Gastroesophageal sphincter (tissue), 4 donors: Measurements from ENCODE around the gene RHBDD3. TPM values are rescaled to one million over a fixed set of nuclear protein-coding genes. Genes with fewer than 3 reads are reported as not detected.

Experiments used
- ATAC-seq: fragments of 150-250 bp; one replicate; pipeline ENCODE4 v1.9.1; 2016; ENCODE audit warnings: mild to moderate bottlenecking, moderate library complexity
- H3K27ac ChIP-seq, 4 donors: fragments of 200-600 bp; sonication (generic) in 3 of 4; 1 replicate in 3 of 4; 2 replicates in 1 of 4; pipeline ENCODE4 v1.5.1; 2016 to 2019
- H3K27me3 ChIP-seq: fragments of 200-600 bp; sonication (generic); one replicate; pipeline ENCODE4 v1.5.1; 2019
- H3K36me3 ChIP-seq, 2 donors: fragments of 200-600 bp; sonication (generic); one replicate each; pipeline ENCODE4 v1.5.1; 2019; ENCODE audit warnings: control low read depth in 1 of 2
- H3K4me1 ChIP-seq, 3 donors: fragments of 200-600 bp; sonication (generic); 1 replicate in 2 of 3; 2 replicates in 1 of 3; pipeline ENCODE4 v1.5.1; 2016 to 2019; ENCODE audit warnings: control low read depth in 2 of 3
- H3K4me3 ChIP-seq, 2 donors: fragments of 200-600 bp; sonication (generic); one replicate each; pipeline ENCODE4 v1.5.1; 2019; ENCODE audit warnings: mild to moderate bottlenecking in 1 of 2, moderate library complexity in 1 of 2
- H3K9me3 ChIP-seq, 3 donors: fragments of 200-600 bp; sonication (generic); one replicate each; pipeline ENCODE4 v1.5.1; 2017 to 2019; ENCODE audit warnings: control low read depth in 2 of 3
- EP300 ChIP-seq: sonication (generic); formaldehyde crosslinking; IDR thresholded peaks from one replicate; pipeline ENCODE4 v1.6.1; 2017; ENCODE audit warnings: antibody characterized with exemption, mild to moderate bottlenecking
- POLR2A ChIP-seq, 2 donors: fragments of 450-650 bp; IDR thresholded peaks; one replicate each; pipeline ENCODE4 v1.6.1; 2017; ENCODE audit warnings: antibody characterized with exemption in 2 of 2, mild to moderate bottlenecking in 2 of 2, moderate library complexity in 1 of 2
- POLR2AphosphoS5 ChIP-seq: sonication (generic); formaldehyde crosslinking; IDR thresholded peaks from one replicate; pipeline ENCODE4 v1.6.1; 2017; ENCODE audit warnings: antibody characterized with exemption
- WGBS, 2 donors: methylation state at CpG; one replicate each; pipeline ENCODE4 v1.1.5; 2018; ENCODE audit warnings: low coverage in 1 of 2; 5-methylcytosine and 5-hydroxymethylcytosine counted together
- total RNA-seq, 4 donors: library from RNA; depleted of rRNA; stranded (reverse); fragments of >200 nt; gene quantifications; one replicate each; pipeline ENCODE4 v1.1.0, GENCODE V29; 2016
- TF ChIP-seq, protein P1 (sequence below), 4 experiments: fragments of 200-600 bp in 2 of 4; fragments of 450-650 bp in 2 of 4; sonication (generic) in 1 of 4; IDR thresholded peaks; one replicate each; pipeline ENCODE4 v1.5.1; 2017 to 2019; ENCODE audit warnings: antibody characterized with exemption in 4 of 4, mild to moderate bottlenecking in 2 of 4, moderate library complexity in 2 of 4

Gene RHBDD3
- total RNA-seq, 4 donors from 2014 or later = 7.2 to 27.7 (median 19.6) TPM

DNA sequence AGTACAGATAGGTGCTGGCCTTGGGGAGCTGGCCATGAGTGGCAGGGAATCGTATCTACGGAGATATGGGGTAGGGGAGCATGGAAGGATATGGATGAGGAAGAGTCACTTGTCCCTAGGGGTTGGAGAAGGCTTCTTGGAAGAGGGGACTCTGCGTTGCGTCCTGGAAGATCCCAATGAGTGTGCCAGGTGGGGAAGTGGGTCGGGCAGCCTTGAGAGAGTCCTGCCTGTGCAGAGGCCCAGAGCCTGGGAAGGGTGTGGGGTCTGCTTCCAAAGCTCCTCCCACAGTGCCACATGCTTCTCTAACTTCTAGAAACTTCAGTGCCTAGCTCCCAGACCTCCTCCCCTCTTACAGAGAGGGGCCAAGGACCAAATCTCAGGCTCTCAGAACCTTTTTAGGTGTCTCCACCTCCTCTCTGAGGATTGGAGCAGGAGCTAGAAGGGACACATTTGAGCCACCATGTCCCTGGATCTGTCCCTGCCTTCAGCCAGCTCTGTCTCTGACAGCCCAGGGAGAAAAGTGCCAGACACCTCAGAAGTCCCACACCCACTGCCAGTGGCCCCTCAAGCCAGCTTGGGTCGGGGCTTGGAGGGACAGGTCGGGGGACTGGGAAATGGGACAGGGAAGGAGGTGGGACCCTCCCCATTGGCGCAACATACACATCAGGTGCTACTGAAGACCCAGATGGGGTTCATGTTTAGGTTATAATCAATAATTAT, 11.0 kb downstream of the RHBDD3 start:
- Histone ChIP-seq H3K4me3 (no peak overlapping the region), H3K4me1 (no peaks in the 10 kb centered on the region), H3K27me3 (no peaks in the 10 kb centered on the region), H3K36me3 (peaks cover 0 to 28% of the 10 kb centered on the region in 2 donors), H3K27ac (no peak overlapping the region), H3K9me3 (no peaks in the 10 kb centered on the region)
- WGBS, 2 donors = 86 to 100% methylated on average over 1 to 7 of the region's 8 CpGs
- no peak for TF ChIP-seq POLR2A (IDR thresholded peaks at IDR 0.05)
- TF ChIP-seq, protein P1, sequence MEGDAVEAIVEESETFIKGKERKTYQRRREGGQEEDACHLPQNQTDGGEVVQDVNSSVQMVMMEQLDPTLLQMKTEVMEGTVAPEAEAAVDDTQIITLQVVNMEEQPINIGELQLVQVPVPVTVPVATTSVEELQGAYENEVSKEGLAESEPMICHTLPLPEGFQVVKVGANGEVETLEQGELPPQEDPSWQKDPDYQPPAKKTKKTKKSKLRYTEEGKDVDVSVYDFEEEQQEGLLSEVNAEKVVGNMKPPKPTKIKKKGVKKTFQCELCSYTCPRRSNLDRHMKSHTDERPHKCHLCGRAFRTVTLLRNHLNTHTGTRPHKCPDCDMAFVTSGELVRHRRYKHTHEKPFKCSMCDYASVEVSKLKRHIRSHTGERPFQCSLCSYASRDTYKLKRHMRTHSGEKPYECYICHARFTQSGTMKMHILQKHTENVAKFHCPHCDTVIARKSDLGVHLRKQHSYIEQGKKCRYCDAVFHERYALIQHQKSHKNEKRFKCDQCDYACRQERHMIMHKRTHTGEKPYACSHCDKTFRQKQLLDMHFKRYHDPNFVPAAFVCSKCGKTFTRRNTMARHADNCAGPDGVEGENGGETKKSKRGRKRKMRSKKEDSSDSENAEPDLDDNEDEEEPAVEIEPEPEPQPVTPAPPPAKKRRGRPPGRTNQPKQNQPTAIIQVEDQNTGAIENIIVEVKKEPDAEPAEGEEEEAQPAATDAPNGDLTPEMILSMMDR (IDR thresholded peaks at IDR 0.05) = no peak
- ATAC-seq = no peak

DNA sequence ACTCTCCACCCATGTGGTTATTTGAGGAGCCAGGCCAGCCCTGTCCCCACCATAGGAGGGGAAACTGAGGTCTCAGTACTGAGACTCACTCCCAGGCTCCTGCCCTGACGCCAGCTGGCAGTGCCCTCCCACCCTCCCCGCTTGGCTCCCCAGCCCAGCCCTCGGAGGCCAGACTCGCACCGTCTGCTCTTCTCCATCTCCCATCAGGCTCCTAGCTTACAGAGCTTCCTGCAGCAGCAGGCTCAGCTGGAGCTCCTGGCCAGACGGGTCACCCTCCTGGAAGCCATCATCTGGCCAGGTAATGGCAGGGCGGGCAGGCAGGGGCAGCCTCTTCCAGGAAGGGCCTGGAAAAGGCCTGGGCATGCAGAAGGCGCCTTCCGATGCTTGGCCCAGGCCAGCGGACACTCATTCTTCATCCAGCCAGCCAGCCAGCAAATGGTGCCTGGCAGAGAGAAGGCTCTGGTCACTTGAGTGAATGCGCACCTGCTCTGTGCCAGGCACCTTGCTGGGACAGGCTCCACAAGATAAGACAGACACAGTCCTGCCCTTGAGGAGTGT, 12.6 kb downstream of the RHBDD3 start:
- no CpG with 5 or more reads among the region's 11 CpGs for WGBS, 2 donors
- peaks cover 0 to 18% of the 10 kb centered on the region in 2 donors for H3K36me3 ChIP-seq
- no peak for TF ChIP-seq POLR2AphosphoS5
- no peak for TF ChIP-seq EP300
- no peak for TF ChIP-seq POLR2A (IDR thresholded peaks at IDR 0.05)
- H3K27ac ChIP-seq = no peak overlapping the region
- H3K4me3 ChIP-seq = no peak overlapping the region
- no peaks in the 10 kb centered on the region for H3K9me3 ChIP-seq
- no peaks in the 10 kb centered on the region for H3K4me1 ChIP-seq
- H3K27me3 ChIP-seq = no peaks in the 10 kb centered on the region
- no peak for ATAC-seq

DNA sequence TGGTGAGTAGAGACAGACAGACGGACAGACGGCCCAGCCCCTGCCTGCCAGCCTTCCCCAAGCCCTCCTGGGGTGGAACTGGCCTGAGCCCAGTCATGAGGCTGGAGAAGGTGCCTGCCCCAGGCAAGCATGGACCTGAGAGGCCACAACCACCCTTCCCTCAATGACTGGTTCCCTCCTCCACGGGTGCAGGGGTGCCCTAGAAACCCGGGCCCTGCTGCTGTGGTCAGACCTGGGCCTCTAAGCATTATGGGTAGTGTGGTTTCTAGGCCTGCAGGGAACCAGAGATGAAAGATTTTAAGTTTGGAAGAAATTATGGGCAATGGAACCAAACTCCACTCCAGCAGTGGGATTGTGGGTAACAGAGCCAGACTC, 13.5 kb downstream of the RHBDD3 start:
- 20% methylated on average over 3 of the region's 4 CpGs; no CpG with 5 or more reads in 1 of the 2 donors for WGBS, 2 donors
- Histone ChIP-seq H3K9me3 (no peaks in the 10 kb centered on the region), H3K4me3 (no peak overlapping the region), H3K36me3 (peaks cover 0 to 9% of the 10 kb centered on the region in 2 donors), H3K4me1 (no peaks in the 10 kb centered on the region), H3K27me3 (no peaks in the 10 kb centered on the region), H3K27ac (no peak overlapping the region)
- ATAC-seq = no peak
- TF ChIP-seq, protein P1 (IDR thresholded peaks at IDR 0.05) = no peak
- TF ChIP-seq POLR2A (IDR thresholded peaks at IDR 0.05) (no peak), EP300 (no peak), POLR2AphosphoS5 (no peak)

DNA sequence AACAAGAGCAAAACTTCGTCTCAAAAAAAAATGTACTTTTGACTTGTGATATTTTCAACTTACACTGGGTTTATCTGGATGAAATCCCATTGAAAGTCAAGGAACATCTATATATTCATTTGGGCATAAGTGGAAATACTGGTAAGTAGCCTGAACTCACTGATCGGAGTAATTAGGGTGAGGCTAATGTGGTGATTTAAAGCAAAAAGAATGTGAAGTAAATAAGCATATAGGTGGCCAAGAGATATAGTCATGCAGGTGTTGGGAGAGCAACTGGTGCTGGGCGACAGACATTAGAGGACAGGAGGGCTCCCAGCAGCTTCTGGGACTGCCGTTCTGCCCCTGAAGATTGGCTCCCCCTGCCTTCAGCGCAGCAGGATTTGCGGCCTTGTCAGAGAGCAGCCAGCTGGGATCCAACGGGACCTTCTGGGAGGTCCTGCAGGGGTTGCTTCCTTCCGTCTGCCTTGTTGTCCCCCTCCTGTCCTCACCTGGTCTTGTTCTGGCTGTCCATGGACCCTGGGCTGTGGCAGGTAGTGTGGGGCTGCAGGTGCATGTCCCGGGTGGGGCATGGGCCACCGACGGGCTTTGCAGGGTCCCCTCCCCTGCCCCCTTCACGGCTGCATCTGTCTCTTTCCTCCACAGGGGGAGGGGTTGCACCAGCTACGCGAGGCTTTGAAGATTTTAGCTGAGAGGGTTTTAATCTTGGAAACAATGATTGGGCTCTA, 14.1 kb downstream of the RHBDD3 start:
- Histone ChIP-seq H3K27ac (no peak overlapping the region), H3K4me1 (no peaks in the 10 kb centered on the region), H3K27me3 (no peaks in the 10 kb centered on the region), H3K36me3 (peaks cover 0 to 3% of the 10 kb centered on the region in 2 donors), H3K9me3 (no peaks in the 10 kb centered on the region), H3K4me3 (no peak overlapping the region)
- 68 to 73% methylated on average over 7 to 9 of the region's 14 CpGs for WGBS, 2 donors
- no peak for ATAC-seq
- TF ChIP-seq EP300 = no peak
- no peak for TF ChIP-seq POLR2AphosphoS5

DNA sequence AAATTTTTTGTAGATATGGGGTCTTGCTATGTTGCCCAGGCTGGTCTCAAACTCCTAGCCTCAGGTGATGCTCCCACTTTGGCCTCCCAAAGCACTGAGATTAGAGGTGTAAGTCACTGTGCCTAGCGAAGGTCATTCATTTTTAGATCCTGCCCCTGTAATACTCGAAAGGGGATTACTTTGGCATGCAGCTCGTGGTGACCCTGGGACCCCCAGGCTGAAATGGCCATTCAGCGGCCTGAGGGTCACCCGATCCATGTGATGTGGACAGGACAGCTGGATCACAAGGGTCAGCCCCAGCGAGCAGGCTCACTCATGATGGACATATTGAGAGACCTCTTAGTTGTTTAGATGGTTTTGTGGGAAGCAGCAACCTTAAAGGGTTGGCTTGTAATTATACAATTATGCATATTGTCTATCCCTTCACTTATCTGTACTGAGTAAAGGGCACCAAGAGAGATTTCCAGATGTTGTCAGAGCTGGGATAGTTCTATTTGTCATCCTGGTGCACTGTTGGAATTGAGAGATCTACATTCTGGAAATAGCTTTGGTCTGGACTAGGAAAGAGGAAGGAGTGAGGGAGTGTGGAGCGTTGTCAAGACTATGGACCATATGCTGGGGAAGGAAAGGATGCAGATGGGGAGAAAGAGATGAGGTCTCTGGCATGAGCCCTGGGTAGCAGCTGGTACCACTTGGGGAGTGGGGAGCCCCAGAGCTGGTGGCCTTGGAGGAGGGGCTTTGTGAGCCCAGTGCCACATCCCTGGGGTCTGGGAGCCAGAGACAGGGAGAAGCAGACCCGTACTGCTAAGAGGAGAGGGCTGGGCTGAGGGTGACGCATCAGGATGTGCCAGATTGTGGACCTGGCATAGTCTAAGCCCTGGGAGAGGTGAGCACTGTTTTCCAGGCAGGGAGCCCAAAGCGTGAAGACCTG, 15.5 kb downstream of the RHBDD3 start:
- ATAC-seq = no peak
- H3K27ac ChIP-seq = no peak overlapping the region
- no peaks in the 10 kb centered on the region for H3K9me3 ChIP-seq
- no peak overlapping the region for H3K4me3 ChIP-seq
- TF ChIP-seq POLR2A (IDR thresholded peaks at IDR 0.05) = no peak
- TF ChIP-seq POLR2AphosphoS5 = no peak
- TF ChIP-seq EP300 = no peak
- TF ChIP-seq, protein P1 (IDR thresholded peaks at IDR 0.05) = no peak
- no peaks in the 10 kb centered on the region for H3K27me3 ChIP-seq
- WGBS, 2 donors = 80 to 82% methylated on average over 2 to 9 of the region's 10 CpGs
- H3K36me3 ChIP-seq = no peaks in the 10 kb centered on the region
- H3K4me1 ChIP-seq = no peaks in the 10 kb centered on the region
